GM23338 (cell line): Measurements from ENCODE around the gene ANAPC13. TPM values are rescaled to one million over a fixed set of nuclear protein-coding genes. Genes with fewer than 3 reads are reported as not detected.

Source experiments
- ATAC-seq: fragments of 200-7000 bp; cut with Tn5 transposase; 3 replicates; pipeline ENCODE4 v1.9.1; 2020
- DNase-seq: peaks from one replicate; pipeline ENCODE4 v3.0.0-alpha.2; 2015; ENCODE audit warnings: low spot score
- H2AFZ ChIP-seq: fragments of 200-600 bp; sonication (generic); 2 replicates; pipeline ENCODE4 v1.8.0; 2016; ENCODE audit warnings: antibody characterized with exemption, mild to moderate bottlenecking, moderate library complexity
- H3F3A ChIP-seq: fragments of 200-600 bp; sonication (generic); replicated peaks from 2 replicates; pipeline ENCODE4 v1.8.0; 2017; ENCODE audit warnings: antibody characterized with exemption, mixed run types, low read depth
- H3K27ac ChIP-seq: fragments of 200-600 bp; sonication (generic); 2 replicates; pipeline ENCODE4 v1.6.1; 2016; ENCODE audit warnings: low read depth
- H3K27me3 ChIP-seq: fragments of 200-600 bp; sonication (generic); 2 replicates; pipeline ENCODE4 v1.8.0; 2016; ENCODE audit warnings: mild to moderate bottlenecking, mixed run types, moderate library complexity; ENCODE audit not compliant: insufficient read depth
- H3K36me3 ChIP-seq: fragments of 200-600 bp; sonication (generic); 2 replicates; pipeline ENCODE4 v1.8.0; 2016; ENCODE audit warnings: mild to moderate bottlenecking; ENCODE audit not compliant: insufficient read depth
- H3K4me1 ChIP-seq: fragments of 200-600 bp; sonication (generic); 2 replicates; pipeline ENCODE4 v1.8.0; 2016; ENCODE audit warnings: mild to moderate bottlenecking, moderate library complexity; ENCODE audit not compliant: insufficient read depth
- H3K4me2 ChIP-seq: fragments of 200-600 bp; sonication (generic); 2 replicates; pipeline ENCODE4 v1.7.1; 2017; ENCODE audit warnings: mixed run types
- H3K4me3 ChIP-seq: fragments of 200-600 bp; sonication (generic); 2 replicates; pipeline ENCODE4 v1.6.1; 2016; ENCODE audit warnings: mixed run types
- H3K79me2 ChIP-seq: fragments of 200-600 bp; sonication (generic); replicated peaks from 2 replicates; pipeline ENCODE4 v1.8.0; 2017; ENCODE audit warnings: mild to moderate bottlenecking; ENCODE audit not compliant: insufficient read depth
- H3K9me2 ChIP-seq: fragments of 200-600 bp; sonication (generic); 2 replicates; pipeline ENCODE4 v1.8.0; 2017; ENCODE audit not compliant: insufficient read depth
- H4K20me1 ChIP-seq: fragments of 200-600 bp; sonication (generic); replicated peaks from 2 replicates; pipeline ENCODE4 v1.8.0; 2017; ENCODE audit warnings: mild to moderate bottlenecking; ENCODE audit not compliant: insufficient read depth
- H3K27ac Mint-ChIP-seq: 2 replicates; pipeline ENCODE4 v1.8.0; 2020; ENCODE audit warnings: inconsistent platforms, mild to moderate bottlenecking, moderate library complexity, mixed read lengths
- H3K27me3 Mint-ChIP-seq: 3 replicates; pipeline ENCODE4 v1.8.0; 2022; ENCODE audit warnings: low read depth, mild to moderate bottlenecking, moderate library complexity, mixed read lengths, inconsistent platforms; ENCODE audit not compliant: insufficient read depth, poor library complexity
- H3K36me3 Mint-ChIP-seq: 3 replicates; pipeline ENCODE4 v1.8.0; 2021; ENCODE audit warnings: low read depth, mild to moderate bottlenecking, inconsistent platforms, moderate library complexity, mixed read lengths
- H3K4me1 Mint-ChIP-seq: 3 replicates; pipeline ENCODE4 v1.8.0; 2020; ENCODE audit warnings: mild to moderate bottlenecking, inconsistent platforms, mixed read lengths
- H3K4me3 Mint-ChIP-seq: 3 replicates; pipeline ENCODE4 v1.8.0; 2021; ENCODE audit warnings: moderate library complexity, mild to moderate bottlenecking, inconsistent platforms, mixed read lengths
- H3K9me3 Mint-ChIP-seq: 3 replicates; pipeline ENCODE4 v1.8.0; 2020; ENCODE audit warnings: moderate library complexity, mild to moderate bottlenecking, inconsistent platforms, mixed read lengths
- CREB1 ChIP-seq: fragments of 250-450 bp; sonication (Bioruptor Pico); IDR thresholded peaks from 2 replicates; pipeline ENCODE4 v1.5.0; 2020; ENCODE audit warnings: low read depth, mild to moderate bottlenecking, moderate library complexity
- CTCF ChIP-seq, 2 experiments: fragments of 200-600 bp in 1 of 2; sonication (generic) in 1 of 2; conservative IDR thresholded peaks; 2 replicates each; pipeline versions ENCODE4 v1.5.1 to v1.6.1; 2016 to 2017; ENCODE audit warnings: antibody characterized with exemption in 2 of 2, low read depth in 2 of 2, mild to moderate bottlenecking in 2 of 2, moderate library complexity in 1 of 2
- EZH2 ChIP-seq: fragments of 200-600 bp; sonication (generic); IDR thresholded peaks from one replicate; pipeline ENCODE4 v1.8.0; 2017; ENCODE audit warnings: antibody characterized with exemption, mild to moderate bottlenecking, low read depth; ENCODE audit not compliant: unreplicated experiment
- EZH2phosphoT487 ChIP-seq: fragments of 200-600 bp; sonication (generic); IDR thresholded peaks from one replicate; pipeline ENCODE4 v1.8.1; 2018; ENCODE audit warnings: antibody characterized with exemption; ENCODE audit not compliant: unreplicated experiment
- JUNB ChIP-seq: IDR thresholded peaks from one replicate; pipeline ENCODE4 v1.6.1; 2016; ENCODE audit warnings: antibody characterized with exemption; ENCODE audit not compliant: unreplicated experiment
- NANOG ChIP-seq: IDR thresholded peaks from 2 replicates; pipeline ENCODE4 v1.6.1; 2016; ENCODE audit warnings: antibody characterized with exemption, borderline replicate concordance
- POLR2AphosphoS5 ChIP-seq: IDR thresholded peaks from 2 replicates; pipeline ENCODE4 v1.6.1; 2016; ENCODE audit warnings: antibody characterized with exemption, low read depth
- REST ChIP-seq: IDR thresholded peaks from one replicate; pipeline ENCODE4 v1.6.1; 2018; ENCODE audit warnings: antibody characterized with exemption; ENCODE audit not compliant: unreplicated experiment
- STAT1 ChIP-seq: IDR thresholded peaks from one replicate; pipeline ENCODE4 v1.6.1; 2016; ENCODE audit warnings: antibody characterized with exemption; ENCODE audit not compliant: unreplicated experiment
- ZNF114 ChIP-seq: fragments of 250-450 bp; sonication (Bioruptor Pico); IDR thresholded peaks from 2 replicates; pipeline ENCODE4 v1.5.0; 2020; ENCODE audit warnings: mild to moderate bottlenecking, moderate library complexity
- ZNF331 ChIP-seq: fragments of 250-450 bp; sonication (Bioruptor Pico); IDR thresholded peaks from 2 replicates; pipeline ENCODE4 v1.5.0; 2020; ENCODE audit warnings: low read depth, mild to moderate bottlenecking, moderate library complexity
- polyA plus RNA-seq: library from polyadenylated mRNA; unstranded; fragments of >200 nt; fragmentation: Nextera tagmentation; extraction: Ambion mirVana; gene quantifications from 2 replicates; pipeline ENCODE4 v1.2.1, GENCODE V29; 2016
- total RNA-seq: library from RNA; depleted of rRNA; stranded (reverse); fragments of >200 nt; shearing (Covaris generic); gene quantifications from 2 replicates; pipeline ENCODE4 v1.2.3, GENCODE V29; 2014
- TF ChIP-seq, protein P1 (sequence below): fragments of 250-450 bp; sonication (Bioruptor Pico); IDR thresholded peaks from 2 replicates; pipeline ENCODE4 v1.5.0; 2020; ENCODE audit warnings: mild to moderate bottlenecking, moderate library complexity
- TF ChIP-seq, protein P2 (sequence below): IDR thresholded peaks from 2 replicates; pipeline ENCODE4 v1.6.1; 2016; ENCODE audit warnings: antibody characterized with exemption

The ANAPC13 gene
- total and polyA plus RNA-seq, 2 experiments from 2014 or later = 44.4 to 76.8 TPM

DNA sequence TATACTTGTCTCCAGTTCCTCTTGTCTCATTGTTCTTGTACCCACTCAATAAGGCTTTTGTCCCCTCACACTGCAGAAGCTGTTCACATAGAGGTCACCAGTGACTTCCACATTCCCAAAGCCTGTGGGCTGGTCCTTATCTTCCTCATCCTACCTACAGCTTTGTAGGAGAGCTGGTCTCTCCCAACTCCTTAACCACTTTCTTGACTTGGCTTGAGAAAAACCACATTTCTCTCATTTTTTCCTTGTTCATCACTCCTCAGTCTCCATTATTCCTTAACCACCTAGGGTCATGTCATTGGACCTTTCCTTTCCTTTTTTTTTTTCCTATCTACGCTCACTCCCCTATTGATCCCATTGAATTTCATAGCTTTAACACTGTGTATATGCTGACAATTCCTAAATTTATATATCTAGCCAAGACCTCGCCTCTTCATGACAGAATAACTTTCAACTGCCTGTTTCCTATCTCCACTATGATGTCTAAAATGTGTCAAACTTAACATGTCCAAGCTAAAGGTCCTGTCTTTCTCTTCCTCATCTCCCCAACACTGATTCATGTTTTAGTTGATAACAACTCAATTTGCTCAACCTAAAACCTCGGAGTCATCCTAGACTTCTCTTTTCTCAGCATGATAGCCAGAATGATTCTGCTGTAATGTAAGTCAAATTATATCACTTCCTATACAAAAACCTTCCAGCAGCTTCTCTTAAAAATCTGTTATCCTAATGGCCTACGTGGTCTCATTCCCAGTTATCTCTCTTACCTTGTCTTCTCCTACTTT, 49.6 kb upstream of the ANAPC13 start:
- Histone ChIP-seq H3K4me1 (peaks cover 9% of the 10 kb centered on the region), H3K27ac (no peak overlapping the region), H3K36me3 (no peaks in the 10 kb centered on the region), H3K4me2 (no peak overlapping the region), H4K20me1 (no peaks in the 10 kb centered on the region), H3K79me2 (no peaks in the 10 kb centered on the region), H3K27me3 (no peaks in the 10 kb centered on the region), H3K9me2 (no peaks in the 10 kb centered on the region), H2AFZ (no peak overlapping the region), H3F3A (no peaks in the 10 kb centered on the region), H3K4me3 (no peak overlapping the region)
- no peak overlapping the region for H3K27ac Mint-ChIP-seq
- H3K27me3 Mint-ChIP-seq = no peaks in the 10 kb centered on the region
- DNase-seq (no peak), ATAC-seq (no peak)
- no peak overlapping the region for H3K4me3 Mint-ChIP-seq
- no peaks in the 10 kb centered on the region; the same call in none of the 3 replicates for H3K36me3 Mint-ChIP-seq
- peaks cover 4% of the 10 kb centered on the region; the same call in 2 of the 3 replicates for H3K4me1 Mint-ChIP-seq
- H3K9me3 Mint-ChIP-seq = no peaks in the 10 kb centered on the region
- TF ChIP-seq, protein P1, sequence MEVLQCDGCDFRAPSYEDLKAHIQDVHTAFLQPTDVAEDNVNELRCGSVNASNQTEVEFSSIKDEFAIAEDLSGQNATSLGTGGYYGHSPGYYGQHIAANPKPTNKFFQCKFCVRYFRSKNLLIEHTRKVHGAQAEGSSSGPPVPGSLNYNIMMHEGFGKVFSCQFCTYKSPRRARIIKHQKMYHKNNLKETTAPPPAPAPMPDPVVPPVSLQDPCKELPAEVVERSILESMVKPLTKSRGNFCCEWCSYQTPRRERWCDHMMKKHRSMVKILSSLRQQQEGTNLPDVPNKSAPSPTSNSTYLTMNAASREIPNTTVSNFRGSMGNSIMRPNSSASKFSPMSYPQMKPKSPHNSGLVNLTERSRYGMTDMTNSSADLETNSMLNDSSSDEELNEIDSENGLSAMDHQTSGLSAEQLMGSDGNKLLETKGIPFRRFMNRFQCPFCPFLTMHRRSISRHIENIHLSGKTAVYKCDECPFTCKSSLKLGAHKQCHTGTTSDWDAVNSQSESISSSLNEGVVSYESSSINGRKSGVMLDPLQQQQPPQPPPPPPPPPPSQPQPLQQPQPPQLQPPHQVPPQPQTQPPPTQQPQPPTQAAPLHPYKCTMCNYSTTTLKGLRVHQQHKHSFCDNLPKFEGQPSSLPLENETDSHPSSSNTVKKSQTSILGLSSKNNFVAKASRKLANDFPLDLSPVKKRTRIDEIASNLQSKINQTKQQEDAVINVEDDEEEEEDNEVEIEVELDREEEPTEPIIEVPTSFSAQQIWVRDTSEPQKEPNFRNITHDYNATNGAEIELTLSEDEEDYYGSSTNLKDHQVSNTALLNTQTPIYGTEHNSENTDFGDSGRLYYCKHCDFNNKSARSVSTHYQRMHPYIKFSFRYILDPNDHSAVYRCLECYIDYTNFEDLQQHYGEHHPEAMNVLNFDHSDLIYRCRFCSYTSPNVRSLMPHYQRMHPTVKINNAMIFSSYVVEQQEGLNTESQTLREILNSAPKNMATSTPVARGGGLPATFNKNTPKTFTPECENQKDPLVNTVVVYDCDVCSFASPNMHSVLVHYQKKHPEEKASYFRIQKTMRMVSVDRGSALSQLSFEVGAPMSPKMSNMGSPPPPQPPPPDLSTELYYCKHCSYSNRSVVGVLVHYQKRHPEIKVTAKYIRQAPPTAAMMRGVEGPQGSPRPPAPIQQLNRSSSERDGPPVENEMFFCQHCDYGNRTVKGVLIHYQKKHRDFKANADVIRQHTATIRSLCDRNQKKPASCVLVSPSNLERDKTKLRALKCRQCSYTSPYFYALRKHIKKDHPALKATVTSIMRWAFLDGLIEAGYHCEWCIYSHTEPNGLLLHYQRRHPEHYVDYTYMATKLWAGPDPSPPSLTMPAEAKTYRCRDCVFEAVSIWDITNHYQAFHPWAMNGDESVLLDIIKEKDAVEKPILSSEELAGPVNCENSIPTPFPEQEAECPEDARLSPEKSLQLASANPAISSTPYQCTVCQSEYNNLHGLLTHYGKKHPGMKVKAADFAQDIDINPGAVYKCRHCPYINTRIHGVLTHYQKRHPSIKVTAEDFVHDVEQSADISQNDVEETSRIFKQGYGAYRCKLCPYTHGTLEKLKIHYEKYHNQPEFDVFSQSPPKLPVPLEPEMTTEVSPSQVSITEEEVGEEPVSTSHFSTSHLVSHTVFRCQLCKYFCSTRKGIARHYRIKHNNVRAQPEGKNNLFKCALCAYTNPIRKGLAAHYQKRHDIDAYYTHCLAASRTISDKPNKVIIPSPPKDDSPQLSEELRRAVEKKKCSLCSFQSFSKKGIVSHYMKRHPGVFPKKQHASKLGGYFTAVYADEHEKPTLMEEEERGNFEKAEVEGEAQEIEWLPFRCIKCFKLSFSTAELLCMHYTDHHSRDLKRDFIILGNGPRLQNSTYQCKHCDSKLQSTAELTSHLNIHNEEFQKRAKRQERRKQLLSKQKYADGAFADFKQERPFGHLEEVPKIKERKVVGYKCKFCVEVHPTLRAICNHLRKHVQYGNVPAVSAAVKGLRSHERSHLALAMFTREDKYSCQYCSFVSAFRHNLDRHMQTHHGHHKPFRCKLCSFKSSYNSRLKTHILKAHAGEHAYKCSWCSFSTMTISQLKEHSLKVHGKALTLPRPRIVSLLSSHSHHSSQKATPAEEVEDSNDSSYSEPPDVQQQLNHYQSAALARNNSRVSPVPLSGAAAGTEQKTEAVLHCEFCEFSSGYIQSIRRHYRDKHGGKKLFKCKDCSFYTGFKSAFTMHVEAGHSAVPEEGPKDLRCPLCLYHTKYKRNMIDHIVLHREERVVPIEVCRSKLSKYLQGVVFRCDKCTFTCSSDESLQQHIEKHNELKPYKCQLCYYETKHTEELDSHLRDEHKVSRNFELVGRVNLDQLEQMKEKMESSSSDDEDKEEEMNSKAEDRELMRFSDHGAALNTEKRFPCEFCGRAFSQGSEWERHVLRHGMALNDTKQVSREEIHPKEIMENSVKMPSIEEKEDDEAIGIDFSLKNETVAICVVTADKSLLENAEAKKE (CRISPR knock-in tag) = no peak
- TF ChIP-seq CTCF (conservative IDR thresholded peaks at IDR 0.05; ENCODE audit: low read depth in 2 of 2) (no peak), ZNF331 (CRISPR knock-in tag) (no peak), ZNF114 (no peak), POLR2AphosphoS5 (no peak), STAT1 (no peak), JUNB (no peak), REST (no peak), EZH2phosphoT487 (no peak), EZH2 (no peak), NANOG (no peak), CREB1 (no peak)
- TF ChIP-seq, protein P2, sequence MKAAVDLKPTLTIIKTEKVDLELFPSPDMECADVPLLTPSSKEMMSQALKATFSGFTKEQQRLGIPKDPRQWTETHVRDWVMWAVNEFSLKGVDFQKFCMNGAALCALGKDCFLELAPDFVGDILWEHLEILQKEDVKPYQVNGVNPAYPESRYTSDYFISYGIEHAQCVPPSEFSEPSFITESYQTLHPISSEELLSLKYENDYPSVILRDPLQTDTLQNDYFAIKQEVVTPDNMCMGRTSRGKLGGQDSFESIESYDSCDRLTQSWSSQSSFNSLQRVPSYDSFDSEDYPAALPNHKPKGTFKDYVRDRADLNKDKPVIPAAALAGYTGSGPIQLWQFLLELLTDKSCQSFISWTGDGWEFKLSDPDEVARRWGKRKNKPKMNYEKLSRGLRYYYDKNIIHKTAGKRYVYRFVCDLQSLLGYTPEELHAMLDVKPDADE = no peak
